ENCODE results near the gene FOXC1. TPM values are rescaled to one million over a fixed set of nuclear protein-coding genes. Genes with fewer than 3 reads are reported as not detected.

FOXC1 gene
- total RNA-seq, 4 donors from 2014 or later: 3.1 to 16.9 (median 7.2) TPM

DNA sequence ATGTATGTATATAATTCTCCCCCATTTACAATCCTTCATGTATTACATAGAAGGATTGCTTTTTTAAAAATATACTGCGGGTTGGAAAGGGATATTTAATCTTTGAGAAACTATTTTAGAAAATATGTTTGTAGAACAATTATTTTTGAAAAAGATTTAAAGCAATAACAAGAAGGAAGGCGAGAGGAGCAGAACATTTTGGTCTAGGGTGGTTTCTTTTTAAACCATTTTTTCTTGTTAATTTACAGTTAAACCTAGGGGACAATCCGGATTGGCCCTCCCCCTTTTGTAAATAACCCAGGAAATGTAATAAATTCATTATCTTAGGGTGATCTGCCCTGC lies 3.6 kb downstream of the FOXC1 start:
- Histone ChIP-seq H3K9me3 (no peaks in the 10 kb centered on the region), H3K27ac (peak overlapping the region in 2 of 4 donors; percentile 77 to 96), H3K4me1 (peaks cover 0 to 56% (median 7%) of the 10 kb centered on the region in 3 donors), H3K36me3 (no peaks in the 10 kb centered on the region), H3K27me3 (peaks cover 86% of the 10 kb centered on the region), H3K4me3 (peak overlapping the region; percentile 5 to 71)
- TF ChIP-seq EP300 (IDR thresholded peaks at IDR 0.05) (no peak), POLR2A (IDR thresholded peaks at IDR 0.05) (no peak), POLR2AphosphoS5 (IDR thresholded peaks at IDR 0.05) (no peak), CTCF (IDR thresholded peaks at IDR 0.05) (no peak)
- 38 to 40% methylated on average over 3 of the region's 3 CpGs for WGBS, 2 donors (ENCODE audit: low coverage in 1 of 2)
- no peak for ATAC-seq

DNA sequence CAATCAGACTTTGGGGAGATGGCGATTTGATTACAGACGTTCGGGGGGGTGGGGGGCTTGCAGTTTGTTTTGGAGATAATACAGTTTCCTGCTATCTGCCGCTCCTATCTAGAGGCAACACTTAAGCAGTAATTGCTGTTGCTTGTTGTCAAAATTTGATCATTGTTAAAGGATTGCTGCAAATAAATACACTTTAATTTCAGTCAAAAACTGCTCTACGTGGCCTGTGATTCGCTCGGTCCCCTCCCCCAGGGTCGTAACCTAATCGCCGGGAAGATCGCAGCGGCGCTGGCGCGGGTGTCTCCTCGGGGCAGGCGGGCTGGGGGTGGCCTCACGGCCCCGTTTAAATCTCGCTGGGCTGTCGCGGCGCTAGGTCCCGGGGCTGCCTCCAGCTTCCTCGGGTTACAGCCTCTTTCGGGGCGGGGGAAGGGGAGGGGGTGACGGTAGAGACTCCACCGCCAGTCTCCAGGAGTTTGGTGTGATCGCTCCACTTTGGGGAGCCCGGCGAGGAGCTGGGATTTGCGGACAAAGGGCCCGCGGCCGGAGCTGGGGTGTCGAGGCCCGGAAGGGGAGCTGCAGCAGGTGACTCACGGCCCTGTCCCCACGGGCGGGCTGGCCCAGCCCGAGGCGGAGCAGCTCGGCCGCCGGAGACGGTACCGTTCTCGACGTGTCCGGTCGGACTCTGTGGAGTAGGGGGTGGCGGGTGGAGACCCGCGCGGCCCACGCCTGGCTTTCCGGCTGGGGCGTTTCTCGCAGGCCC lies 4.2 kb downstream of the FOXC1 start:
- Histone ChIP-seq H3K9me3 (no peaks in the 10 kb centered on the region), H3K27ac (peak overlapping the region in 3 of 4 donors; percentile 54 to 96 (median 77)), H3K4me1 (peaks cover 0 to 50% (median 5%) of the 10 kb centered on the region in 3 donors), H3K36me3 (no peaks in the 10 kb centered on the region), H3K4me3 (peak overlapping the region; percentile 16 to 71), H3K27me3 (peaks cover 86% of the 10 kb centered on the region)
- WGBS, 2 donors (ENCODE audit: low coverage in 1 of 2): 23 to 48% methylated on average over 3 to 4 of the region's 60 CpGs
- no peak for ATAC-seq
- TF ChIP-seq EP300 (IDR thresholded peaks at IDR 0.05) (no peak), CTCF (IDR thresholded peaks at IDR 0.05) (no peak), POLR2AphosphoS5 (IDR thresholded peaks at IDR 0.05) (no peak), POLR2A (IDR thresholded peaks at IDR 0.05) (no peak)

DNA sequence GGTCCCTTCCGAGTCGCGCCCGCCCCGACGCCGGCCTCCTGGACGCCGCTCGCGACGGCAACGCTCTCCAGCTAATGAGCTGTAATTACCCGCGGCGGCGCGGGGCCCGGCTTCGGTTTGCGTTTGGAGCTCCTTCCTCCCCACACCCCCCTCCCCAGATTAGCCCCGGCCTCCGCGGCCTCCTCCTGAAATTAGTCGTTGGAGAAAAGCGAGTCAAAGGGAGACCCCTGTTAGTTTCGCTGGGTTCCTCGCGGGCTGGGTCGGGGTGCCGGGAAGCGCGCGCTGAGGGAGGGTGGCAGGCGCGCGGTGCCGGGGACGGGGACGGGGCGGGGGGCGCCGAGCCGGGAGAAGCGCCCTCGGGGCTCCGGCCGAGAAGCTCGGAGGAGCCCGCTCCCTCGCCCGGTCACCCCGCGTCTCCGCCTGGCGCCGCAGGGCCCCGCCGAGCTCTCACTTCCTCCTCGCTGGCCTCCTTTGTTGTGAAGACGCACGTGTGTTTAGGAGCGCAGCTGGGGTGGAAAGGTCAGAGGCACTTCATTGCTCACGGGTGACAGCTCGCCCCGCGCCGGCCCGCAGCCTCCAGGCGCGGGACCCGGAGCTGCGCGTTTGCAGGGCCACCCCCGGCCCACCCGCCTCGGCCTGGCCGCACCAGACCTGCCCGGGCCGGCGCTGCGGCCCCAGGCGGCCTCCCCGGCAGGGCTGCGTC lies 4.9 kb downstream of the FOXC1 start:
- H3K4me3 ChIP-seq: peak overlapping the region; percentile 1 to 71
- H3K36me3 ChIP-seq: no peaks in the 10 kb centered on the region
- peak overlapping the region in 3 of 4 donors; percentile 54 to 96 (median 77) for H3K27ac ChIP-seq
- peaks cover 0 to 47% (median 5%) of the 10 kb centered on the region in 3 donors for H3K4me1 ChIP-seq
- peaks cover 88% of the 10 kb centered on the region for H3K27me3 ChIP-seq
- 19% methylated on average over 22 of the region's 85 CpGs; no CpG with 5 or more reads in 1 of the 2 donors for WGBS, 2 donors (ENCODE audit: low coverage in 1 of 2)
- no peak for ATAC-seq
- no peaks in the 10 kb centered on the region for H3K9me3 ChIP-seq
- no peak for TF ChIP-seq CTCF (IDR thresholded peaks at IDR 0.05)
- TF ChIP-seq EP300 (IDR thresholded peaks at IDR 0.05): no peak
- TF ChIP-seq POLR2A (IDR thresholded peaks at IDR 0.05): no peak
- TF ChIP-seq POLR2AphosphoS5 (IDR thresholded peaks at IDR 0.05): no peak

DNA sequence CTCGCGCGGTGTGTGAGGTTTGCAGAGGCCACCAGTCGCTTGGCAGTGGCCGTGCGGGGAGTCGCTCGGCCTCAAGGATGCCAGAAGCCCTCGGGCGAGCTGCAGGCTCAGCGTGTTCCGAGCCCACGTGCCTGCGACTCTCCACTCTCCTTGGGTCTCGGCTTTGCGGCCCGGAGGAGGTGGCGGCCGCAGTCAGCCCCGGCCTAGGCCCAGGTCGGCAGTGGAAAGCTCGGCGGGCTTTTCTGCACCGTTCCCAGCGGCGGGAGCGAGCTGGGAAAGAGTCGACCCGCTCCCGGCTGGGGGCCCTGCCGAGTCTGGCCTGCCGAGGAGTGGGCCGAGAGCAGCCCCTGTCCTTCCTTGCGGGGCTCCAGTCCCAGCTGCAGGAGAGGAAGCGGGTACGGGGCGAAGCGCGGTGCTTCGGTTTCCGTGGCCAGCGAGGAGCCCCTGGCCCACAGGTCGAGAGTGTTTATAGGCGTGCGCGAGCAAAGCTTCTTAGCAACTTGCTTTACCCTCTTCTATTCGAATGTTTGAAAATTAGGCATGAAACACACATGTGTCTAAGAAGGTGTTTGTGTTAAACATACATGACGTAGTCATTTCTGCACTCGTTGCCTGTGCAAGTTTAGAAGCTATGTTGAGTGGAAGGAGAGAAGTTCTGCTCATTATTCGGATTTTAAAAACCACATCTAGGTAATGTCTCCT lies 5.6 kb downstream of the FOXC1 start:
- Histone ChIP-seq H3K4me3 (peak overlapping the region in 1 of 2 donors; percentile 71), H3K9me3 (no peaks in the 10 kb centered on the region), H3K36me3 (no peaks in the 10 kb centered on the region), H3K27ac (peak overlapping the region in 3 of 4 donors; percentile 54 to 96 (median 77)), H3K27me3 (peaks cover 95% of the 10 kb centered on the region), H3K4me1 (peaks cover 0 to 54% (median 5%) of the 10 kb centered on the region in 3 donors)
- 78 to 95% methylated on average over 9 to 15 of the region's 50 CpGs for WGBS, 2 donors (ENCODE audit: low coverage in 1 of 2)
- no peak for ATAC-seq
- no peak for TF ChIP-seq POLR2AphosphoS5 (IDR thresholded peaks at IDR 0.05)
- no peak for TF ChIP-seq POLR2A (IDR thresholded peaks at IDR 0.05)
- no peak for TF ChIP-seq EP300 (IDR thresholded peaks at IDR 0.05)
- no peak for TF ChIP-seq CTCF (IDR thresholded peaks at IDR 0.05)
